SK-MEL-5 (cell line): ENCODE measurements around the gene MAP7D3. TPM values are rescaled to one million over a fixed set of nuclear protein-coding genes. Genes with fewer than 3 reads are reported as not detected.

Source experiments
- DNase-seq: peaks from one replicate; pipeline ENCODE4 v3.0.0-alpha.2; 2016; ENCODE audit warnings: low read depth, low spot score
- in situ Hi-C: cut with HindIII; loops from 2 replicates; pipeline ENCODE4 v1.10.0; 2016; ENCODE audit warnings: low sequenced_read_pairs, high pct_unique_total_duplicates, low pct_unique_long_range_greater_than_20kb
- total RNA-seq: library from RNA; depleted of rRNA; stranded (reverse); fragments of >200 nt; shearing (Covaris generic); gene quantifications from 2 replicates; pipeline ENCODE4 v1.2.3, GENCODE V29; 2014

The MAP7D3 gene
- total RNA-seq, 1 experiment from 2014 or later = 27.8 TPM

- in situ Hi-C loops = no loop called here
- no peak for DNase-seq
Measured at GRCh38 chrX:136211766-136212556, 39.2 kb downstream of the MAP7D3 start.

DNA sequence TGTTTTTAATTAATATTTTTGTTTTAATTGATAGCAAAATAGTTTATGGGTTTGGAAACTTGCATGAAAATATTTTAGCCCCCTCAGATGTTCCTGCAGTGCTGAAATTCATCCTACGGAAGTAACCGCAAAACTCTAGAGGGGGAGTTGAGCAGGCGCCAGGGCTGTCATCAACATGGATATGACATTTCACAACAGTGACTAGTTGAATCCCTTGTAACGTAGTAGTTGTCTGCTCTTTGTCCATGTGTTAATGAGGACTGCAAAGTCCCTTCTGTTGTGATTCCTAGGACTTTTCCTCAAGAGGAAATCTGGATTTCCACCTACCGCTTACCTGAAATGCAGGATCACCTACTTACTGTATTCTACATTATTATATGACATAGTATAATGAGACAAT, 40.4 kb downstream of the MAP7D3 start:
- in situ Hi-C loops = no loop called here
- no peak for DNase-seq

GRCh38 chrX:136210243-136210642, 41.0 kb downstream of the MAP7D3 start:
- in situ Hi-C loops = no loop called here
- DNase-seq = no peak

DNA sequence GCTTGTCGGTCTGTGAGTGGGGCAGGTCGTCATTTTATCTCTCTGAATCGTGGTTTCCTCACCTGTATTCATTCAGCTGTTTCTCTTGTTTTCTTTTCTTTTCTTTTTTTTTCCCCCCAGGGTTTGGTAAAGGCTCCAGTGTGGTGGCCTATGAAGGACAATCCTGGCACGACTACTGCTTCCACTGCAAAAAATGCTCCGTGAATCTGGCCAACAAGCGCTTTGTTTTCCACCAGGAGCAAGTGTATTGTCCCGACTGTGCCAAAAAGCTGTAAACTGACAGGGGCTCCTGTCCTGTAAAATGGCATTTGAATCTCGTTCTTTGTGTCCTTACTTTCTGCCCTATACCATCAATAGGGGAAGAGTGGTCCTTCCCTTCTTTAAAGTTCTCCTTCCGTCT, 41.4 kb downstream of the MAP7D3 start:
- no peak for DNase-seq
- in situ Hi-C loops = no loop called here

DNA sequence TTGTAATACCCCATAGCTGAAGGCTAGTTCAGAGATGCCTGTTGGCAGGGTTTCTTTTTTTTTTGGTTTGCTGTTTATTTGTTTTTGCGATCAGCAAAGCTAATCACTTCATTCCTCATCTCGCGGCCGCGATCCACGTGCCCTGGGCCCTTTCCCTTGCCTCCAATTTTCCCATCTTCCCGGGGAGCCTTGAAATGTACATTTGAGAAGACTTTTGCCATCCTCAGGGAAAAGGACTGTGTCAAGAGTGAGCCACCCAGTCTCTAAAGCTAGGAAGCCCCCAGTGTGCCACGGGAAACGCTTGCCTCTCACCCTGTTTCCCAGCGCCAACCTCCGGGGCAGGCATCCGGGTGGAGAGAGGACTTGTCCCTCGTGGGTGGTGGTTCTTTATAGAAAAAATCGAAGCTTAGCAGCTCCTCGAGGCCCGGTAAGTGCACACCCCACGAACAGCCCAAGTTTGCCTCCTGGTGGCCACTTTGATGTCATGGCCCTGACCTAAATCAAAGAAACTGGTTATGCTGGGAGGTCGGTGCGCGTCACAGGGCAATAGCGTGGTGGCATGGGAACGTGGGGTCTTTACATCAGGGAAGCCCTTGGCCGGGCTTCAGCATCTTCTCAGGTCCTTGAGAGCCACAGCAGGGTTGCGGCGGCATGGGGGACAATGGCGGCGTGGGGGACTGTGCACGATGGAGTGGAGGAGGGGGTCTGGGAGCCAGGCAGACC, 42.0 kb downstream of the MAP7D3 start:
- peak; percentile 69 for DNase-seq
- in situ Hi-C loops = no loop called here

- in situ Hi-C loops = no loop called here
- DNase-seq = no peak
Measured at GRCh38 chrX:136207546-136207945, 43.7 kb downstream of the MAP7D3 start.

DNA sequence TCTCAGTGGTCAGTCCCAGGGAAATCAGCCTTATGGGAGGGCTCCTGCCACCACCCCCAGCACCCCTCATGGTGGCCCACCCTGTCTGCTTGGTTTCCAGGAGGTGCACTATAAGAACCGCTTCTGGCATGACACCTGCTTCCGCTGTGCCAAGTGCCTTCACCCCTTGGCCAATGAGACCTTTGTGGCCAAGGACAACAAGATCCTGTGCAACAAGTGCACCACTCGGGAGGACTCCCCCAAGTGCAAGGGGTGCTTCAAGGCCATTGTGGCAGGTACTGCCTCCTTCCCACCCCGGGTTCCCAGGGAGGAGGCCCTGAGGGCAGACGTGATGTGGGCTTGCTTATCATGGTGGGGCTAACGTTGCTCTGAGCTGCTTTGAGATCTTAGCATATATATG, 44.3 kb downstream of the MAP7D3 start:
- in situ Hi-C loops = no loop called here
- DNase-seq = no peak

DNA sequence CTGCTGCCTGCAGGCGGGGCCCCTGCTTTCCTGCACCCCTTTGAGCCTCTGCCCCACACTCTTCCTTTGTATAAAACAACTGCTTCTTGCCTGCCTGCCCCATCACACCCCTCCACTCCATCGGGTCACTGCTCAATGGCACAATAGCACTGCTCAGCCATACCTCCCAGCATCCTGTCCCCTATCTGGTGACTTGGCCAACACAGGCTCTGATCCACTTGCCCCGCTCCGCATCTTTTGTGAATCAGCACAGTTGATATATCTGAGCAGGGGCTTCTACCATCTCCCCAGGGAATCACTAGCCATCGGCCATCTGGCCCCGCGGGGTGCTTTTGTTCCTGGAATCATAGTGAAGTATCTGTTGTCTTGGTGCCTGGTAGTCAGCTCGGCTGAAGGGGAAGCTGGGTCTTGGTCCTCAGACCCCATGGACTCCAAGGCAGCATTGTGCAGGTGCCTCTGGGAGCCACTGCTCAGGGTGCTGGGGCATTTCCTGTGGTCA, 45.3 kb downstream of the MAP7D3 start:
- in situ Hi-C loops = no loop called here

GRCh38 chrX:136204571-136204970, 46.6 kb downstream of the MAP7D3 start:
- in situ Hi-C loops = no loop called here
- DNase-seq = no peak

More for the DNA sequence above, 45.3 kb downstream of the MAP7D3 start:
- no peak for DNase-seq

DNA sequence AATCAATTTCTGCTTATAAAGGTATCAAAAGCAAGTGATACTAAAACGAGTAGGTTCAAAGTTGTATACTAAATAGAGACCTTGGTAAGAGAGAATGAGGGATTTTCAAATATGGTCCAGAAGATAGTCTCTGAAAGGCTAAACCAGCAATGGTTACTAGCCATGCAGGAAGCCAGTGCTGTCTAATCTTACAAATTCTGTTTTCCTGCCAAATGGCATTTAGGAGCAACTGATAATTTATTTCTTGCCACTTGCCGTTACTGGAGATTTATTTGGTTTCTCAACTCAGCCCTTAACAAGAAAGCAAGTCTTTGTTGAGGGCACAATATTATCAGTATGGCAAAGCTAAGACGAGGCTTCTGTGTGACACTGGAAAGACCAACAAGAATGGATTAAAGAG, 47.2 kb downstream of the MAP7D3 start:
- in situ Hi-C loops = no loop called here
- DNase-seq = no peak

DNA sequence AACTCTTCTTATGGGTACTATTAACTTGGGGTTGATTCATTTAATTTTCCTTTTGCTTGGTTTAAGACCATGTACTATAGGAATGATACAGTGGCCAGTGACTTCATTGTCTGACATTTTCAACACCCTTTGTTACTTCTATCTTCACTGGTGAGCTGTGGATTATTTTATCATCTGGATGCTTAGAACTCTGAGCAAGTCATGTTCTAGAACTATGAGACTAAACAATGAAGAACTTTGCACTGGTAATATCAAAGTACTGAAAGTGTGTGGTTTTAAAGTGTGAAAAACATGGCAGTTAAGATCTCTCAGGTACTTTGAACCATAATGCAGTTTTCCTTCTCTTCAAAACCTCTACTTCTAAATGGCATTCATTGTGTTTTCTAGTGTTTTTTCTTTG, 47.8 kb downstream of the MAP7D3 start:
- in situ Hi-C loops = no loop called here
- no peak for DNase-seq

DNA sequence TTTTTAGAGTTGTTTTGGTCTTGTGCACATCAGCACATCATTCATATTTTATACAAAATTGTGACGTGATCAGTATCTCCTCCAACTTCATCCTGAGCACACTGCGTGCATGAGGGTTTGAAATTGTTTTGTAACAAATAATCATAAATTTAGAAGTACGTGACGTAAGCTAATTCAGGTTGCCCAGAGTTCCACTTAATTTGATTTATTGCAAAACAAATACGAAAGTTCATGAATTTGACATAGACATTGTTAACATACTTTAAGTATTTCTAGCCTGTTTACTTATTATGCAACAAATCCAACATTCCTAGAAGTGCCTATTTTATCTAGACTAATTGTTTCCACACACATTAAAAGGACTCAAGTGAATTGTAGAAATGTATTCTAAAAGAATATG, 48.3 kb downstream of the MAP7D3 start:
- DNase-seq = no peak
- in situ Hi-C loops = no loop called here

GRCh38 chrX:136201601-136202000, 49.6 kb downstream of the MAP7D3 start:
- in situ Hi-C loops = no loop called here
- no peak for DNase-seq

DNA sequence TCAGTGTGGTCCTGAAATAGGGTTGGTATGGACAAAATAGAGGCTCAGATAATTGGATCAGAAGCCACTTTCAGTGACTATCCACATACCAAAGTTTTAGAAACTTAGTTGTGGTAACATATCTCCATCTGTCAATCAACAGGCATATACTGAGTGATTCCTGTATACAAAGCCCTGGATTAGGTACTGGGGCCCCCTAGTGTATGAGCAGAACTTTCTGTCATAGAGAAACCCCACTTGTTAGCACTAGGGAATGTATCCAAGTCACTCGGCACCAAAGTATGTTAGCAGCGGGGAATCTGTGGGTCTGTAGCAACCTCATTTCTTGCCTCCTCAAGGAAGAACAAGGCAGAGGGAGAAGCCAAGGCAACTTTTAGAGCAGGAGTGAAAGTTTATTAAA, 50.7 kb downstream of the MAP7D3 start:
- peak; percentile 62 for DNase-seq
- in situ Hi-C loops = no loop called here

- in situ Hi-C loops = no loop called here
- DNase-seq = no peak
Measured at GRCh38 chrX:136199365-136199764, 51.8 kb downstream of the MAP7D3 start.

DNA sequence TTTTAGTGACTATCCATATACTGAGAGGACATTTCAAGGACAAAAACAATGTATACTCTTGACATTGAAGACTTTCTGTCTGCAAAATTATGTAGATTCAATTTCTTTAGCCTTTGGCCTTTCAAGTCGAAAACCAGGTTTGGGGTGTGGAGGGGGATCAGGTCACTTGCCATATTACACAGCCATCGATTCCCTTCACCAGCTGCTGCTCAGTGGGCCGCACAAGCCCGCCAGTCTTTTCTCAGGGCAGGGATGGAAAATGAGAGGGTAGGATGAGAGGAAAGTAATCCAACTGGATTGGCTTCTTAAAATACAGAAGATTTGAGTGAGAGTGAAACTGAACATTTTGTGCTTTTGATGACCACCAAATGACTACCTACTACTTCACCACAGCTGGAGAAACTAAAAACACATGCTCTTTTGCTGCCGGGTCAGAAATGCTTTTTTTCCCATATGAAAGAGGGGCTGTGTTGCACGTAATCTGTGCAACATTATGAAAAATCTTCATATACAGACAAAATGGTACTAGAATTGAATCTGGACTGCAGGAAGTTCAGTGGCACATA, 52.4 kb downstream of the MAP7D3 start:
- DNase-seq = no peak
- in situ Hi-C loops = no loop called here

DNA sequence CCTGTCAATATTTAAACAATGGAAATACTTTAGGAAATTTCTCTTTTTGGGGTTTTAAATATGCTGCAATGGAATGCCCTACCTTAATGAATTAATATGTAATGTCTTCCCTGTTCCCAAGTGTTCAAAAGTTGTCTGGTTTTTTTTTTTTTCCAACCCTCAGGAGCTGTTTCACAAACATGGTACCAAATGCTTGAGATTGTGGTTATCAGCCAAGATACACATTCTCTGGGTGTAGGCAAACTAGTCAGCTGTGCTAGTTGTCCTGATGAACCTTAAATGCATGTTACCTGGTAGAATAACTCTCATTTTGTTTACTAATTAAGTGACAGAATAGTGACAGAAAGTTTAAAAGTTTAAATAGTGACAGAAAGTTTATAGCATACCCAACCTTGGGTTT, 53.2 kb downstream of the MAP7D3 start:
- in situ Hi-C loops = no loop called here
- DNase-seq = no peak

DNA sequence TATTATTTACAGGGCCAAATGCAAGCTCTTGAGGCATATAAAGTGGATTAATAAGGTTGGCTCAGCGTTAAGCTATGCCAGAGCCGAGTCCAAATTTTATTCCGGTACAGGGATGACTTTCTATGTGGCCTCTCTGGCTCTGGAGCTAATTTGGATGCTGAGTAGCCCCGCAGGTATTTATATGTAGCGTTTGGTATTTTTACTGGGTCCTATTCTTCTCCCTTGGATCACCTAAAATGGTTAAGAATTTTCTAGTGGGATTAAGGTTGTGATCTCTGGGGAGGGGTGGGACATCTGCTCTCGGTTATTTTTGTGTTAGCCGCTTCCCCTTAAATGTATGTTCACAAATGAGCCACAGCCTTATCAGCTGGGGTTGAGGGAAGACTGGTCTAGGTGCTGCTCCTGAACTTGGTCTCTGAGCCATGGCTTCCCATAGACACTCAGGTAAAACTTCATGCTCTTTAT, 54.5 kb downstream of the MAP7D3 start:
- in situ Hi-C loops = no loop called here
- DNase-seq = no peak

DNA sequence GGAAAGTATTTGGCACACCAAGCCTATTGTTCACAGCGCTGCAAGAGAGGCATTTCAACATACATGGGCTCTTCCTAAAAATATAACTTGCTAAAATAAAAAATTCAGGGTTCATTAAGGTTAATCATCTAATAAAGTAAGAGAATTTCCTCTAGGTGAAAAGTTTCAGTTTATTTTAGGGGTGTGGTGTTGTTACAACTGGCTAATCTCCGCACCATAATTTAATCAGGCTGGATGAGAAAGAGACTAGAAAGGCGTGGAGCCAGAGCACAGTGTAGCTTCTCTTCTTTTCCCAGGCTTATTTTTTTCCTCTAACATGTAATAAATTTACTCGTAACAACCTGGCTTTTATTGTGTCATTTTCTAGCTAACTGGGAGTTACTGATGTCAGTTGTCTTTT, 56.0 kb downstream of the MAP7D3 start:
- in situ Hi-C loops = no loop called here
- no peak for DNase-seq
